PC-3 (cell line): ENCODE measurements around the gene HDLBP. TPM values are rescaled to one million over a fixed set of nuclear protein-coding genes. Genes with fewer than 3 reads are reported as not detected.

Experiments
- ATAC-seq: fragments of 200-7000 bp; cut with Tn5 transposase; 2 replicates; pipeline ENCODE4 v1.9.1; 2020; ENCODE audit warnings: mild to moderate bottlenecking, moderate library complexity
- BruUV-seq: library from RNA; stranded (reverse); fragments of 400-500 nt; replicated peaks from 2 replicates; lab custom pipeline; 2021; lab: Mats Ljungman, UMichigan
- CTCF ChIA-PET: fragments of 300-600 bp; sonication (Branson Sonifier 250); formaldehyde crosslinking; loops from one replicate; lab custom pipeline; 2022; ENCODE audit warnings: antibody characterized with exemption; lab: Charles Lee
- POLR2A ChIA-PET: fragments of 300-600 bp; sonication (Branson Sonifier 250); formaldehyde crosslinking; loops from one replicate; lab custom pipeline; 2022; ENCODE audit warnings: antibody characterized with exemption; ENCODE audit not compliant: unreplicated experiment; lab: Charles Lee
- DNase-seq: peaks from one replicate; pipeline ENCODE4 v3.0.0-alpha.2; 2015
- H2AFZ ChIP-seq: fragments of 300-600 bp; sonication (generic); 2 replicates; pipeline ENCODE4 v1.6.0; 2016; ENCODE audit warnings: antibody characterized with exemption, low read length
- H3F3A ChIP-seq: fragments of 300-600 bp; sonication (generic); one replicate; pipeline ENCODE4 v1.6.0; 2017; ENCODE audit warnings: antibody characterized with exemption, low read length, control low read depth, mild to moderate bottlenecking; ENCODE audit not compliant: unreplicated experiment
- H3K27ac ChIP-seq: fragments of 300-600 bp; sonication (generic); 2 replicates; pipeline ENCODE4 v1.5.1; 2016; ENCODE audit warnings: mild to moderate bottlenecking, low read length
- H3K27me3 ChIP-seq: fragments of 300-600 bp; sonication (generic); 2 replicates; pipeline ENCODE4 v1.6.1; 2016; ENCODE audit warnings: low read length, mixed read lengths
- H3K36me3 ChIP-seq: fragments of 300-600 bp; sonication (generic); 2 replicates; pipeline ENCODE4 v1.6.1; 2016; ENCODE audit warnings: low read depth, mixed run types, low read length, mixed read lengths
- H3K4me1 ChIP-seq: fragments of 300-600 bp; sonication (generic); 2 replicates; pipeline ENCODE4 v1.5.1; 2016; ENCODE audit warnings: low read length; ENCODE audit not compliant: insufficient read depth
- H3K4me2 ChIP-seq: fragments of 300-600 bp; sonication (generic); 2 replicates; pipeline ENCODE4 v1.6.0; 2016; ENCODE audit warnings: low read length
- H3K4me3 ChIP-seq: fragments of 300-600 bp; sonication (generic); 2 replicates; pipeline ENCODE4 v1.5.1; 2016; ENCODE audit warnings: mild to moderate bottlenecking, low read length, mixed read lengths
- H3K79me2 ChIP-seq: fragments of 300-600 bp; sonication (generic); 2 replicates; pipeline ENCODE4 v1.6.1; 2017; ENCODE audit warnings: low read length, mixed read lengths
- H3K9ac ChIP-seq: fragments of 300-600 bp; sonication (generic); 2 replicates; pipeline ENCODE4 v1.6.0; 2016; ENCODE audit warnings: mild to moderate bottlenecking, low read length
- H3K9me2 ChIP-seq: fragments of 300-600 bp; sonication (generic); replicated peaks from 2 replicates; pipeline ENCODE4 v1.6.1; 2016; ENCODE audit warnings: mixed run types, low read length, mixed read lengths
- H3K9me3 ChIP-seq: fragments of 300-600 bp; sonication (generic); 2 replicates; pipeline ENCODE4 v1.6.1; 2016; ENCODE audit warnings: low read length, mixed read lengths
- H4K20me1 ChIP-seq: fragments of 300-600 bp; sonication (generic); 2 replicates; pipeline ENCODE4 v1.6.1; 2016; ENCODE audit warnings: low read length, mixed read lengths
- EZH2 ChIP-seq: fragments of 300-600 bp; sonication (generic); IDR thresholded peaks from one replicate; pipeline ENCODE4 v1.6.1; 2017; ENCODE audit warnings: antibody characterized with exemption, mild to moderate bottlenecking, low read length; ENCODE audit not compliant: unreplicated experiment
- EZH2phosphoT487 ChIP-seq: fragments of 300-600 bp; sonication (generic); IDR thresholded peaks from 2 replicates; pipeline ENCODE4 v1.6.1; 2018; ENCODE audit warnings: mild to moderate bottlenecking, antibody characterized with exemption, low read length, borderline replicate concordance
- intact Hi-C: fragments of 100-400 bp; cut with micrococcal nuclease; formaldehyde crosslinking; loops from 2 replicates; pipeline ENCODE4 v1.9.0; 2023
- total RNA-seq: library from RNA; depleted of rRNA; stranded (reverse); fragments of >200 nt; gene quantifications from 2 replicates; pipeline ENCODE4 v1.2.3, GENCODE V29; 2014
- TF ChIP-seq, protein P1 (sequence below): fragments of 300-600 bp; sonication (generic); conservative IDR thresholded peaks from 2 replicates; pipeline ENCODE4 v1.5.1; 2017; ENCODE audit warnings: antibody characterized with exemption, low read depth, mild to moderate bottlenecking, low read length

HDLBP gene
- total RNA-seq, 1 experiment from 2014 or later, result 410 TPM

- no peaks in the 10 kb centered on the region for H3K9me3 ChIP-seq
- H3K9ac ChIP-seq, result no peak overlapping the region
- H3K4me2 ChIP-seq, result no peak overlapping the region
- H3K4me1 ChIP-seq, result no peaks in the 10 kb centered on the region
- no peaks in the 10 kb centered on the region for H3F3A ChIP-seq
- no peaks in the 10 kb centered on the region for H4K20me1 ChIP-seq
- BruUV-seq, result no TSS peak
- DNase-seq, result no peak
- H3K27ac ChIP-seq, result no peak overlapping the region
- no peaks in the 10 kb centered on the region for H3K79me2 ChIP-seq
- no peak overlapping the region for H2AFZ ChIP-seq
- no peaks in the 10 kb centered on the region for H3K9me2 ChIP-seq
- no peaks in the 10 kb centered on the region for H3K27me3 ChIP-seq
- ChIA-PET CTCF (no interaction called here), POLR2A (no interaction called here)
- H3K36me3 ChIP-seq, result no peaks in the 10 kb centered on the region
- TF ChIP-seq EZH2phosphoT487 (no peak), EZH2 (no peak)
- TF ChIP-seq, protein P1, sequence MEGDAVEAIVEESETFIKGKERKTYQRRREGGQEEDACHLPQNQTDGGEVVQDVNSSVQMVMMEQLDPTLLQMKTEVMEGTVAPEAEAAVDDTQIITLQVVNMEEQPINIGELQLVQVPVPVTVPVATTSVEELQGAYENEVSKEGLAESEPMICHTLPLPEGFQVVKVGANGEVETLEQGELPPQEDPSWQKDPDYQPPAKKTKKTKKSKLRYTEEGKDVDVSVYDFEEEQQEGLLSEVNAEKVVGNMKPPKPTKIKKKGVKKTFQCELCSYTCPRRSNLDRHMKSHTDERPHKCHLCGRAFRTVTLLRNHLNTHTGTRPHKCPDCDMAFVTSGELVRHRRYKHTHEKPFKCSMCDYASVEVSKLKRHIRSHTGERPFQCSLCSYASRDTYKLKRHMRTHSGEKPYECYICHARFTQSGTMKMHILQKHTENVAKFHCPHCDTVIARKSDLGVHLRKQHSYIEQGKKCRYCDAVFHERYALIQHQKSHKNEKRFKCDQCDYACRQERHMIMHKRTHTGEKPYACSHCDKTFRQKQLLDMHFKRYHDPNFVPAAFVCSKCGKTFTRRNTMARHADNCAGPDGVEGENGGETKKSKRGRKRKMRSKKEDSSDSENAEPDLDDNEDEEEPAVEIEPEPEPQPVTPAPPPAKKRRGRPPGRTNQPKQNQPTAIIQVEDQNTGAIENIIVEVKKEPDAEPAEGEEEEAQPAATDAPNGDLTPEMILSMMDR, result no peak
- no peak overlapping the region for H3K4me3 ChIP-seq
- intact Hi-C loops, result no loop called here
- ATAC-seq, result no peak
These were observed 102.4 kb downstream of the HDLBP start for GRCh38 chr2:241213041-241213440.

DNA sequence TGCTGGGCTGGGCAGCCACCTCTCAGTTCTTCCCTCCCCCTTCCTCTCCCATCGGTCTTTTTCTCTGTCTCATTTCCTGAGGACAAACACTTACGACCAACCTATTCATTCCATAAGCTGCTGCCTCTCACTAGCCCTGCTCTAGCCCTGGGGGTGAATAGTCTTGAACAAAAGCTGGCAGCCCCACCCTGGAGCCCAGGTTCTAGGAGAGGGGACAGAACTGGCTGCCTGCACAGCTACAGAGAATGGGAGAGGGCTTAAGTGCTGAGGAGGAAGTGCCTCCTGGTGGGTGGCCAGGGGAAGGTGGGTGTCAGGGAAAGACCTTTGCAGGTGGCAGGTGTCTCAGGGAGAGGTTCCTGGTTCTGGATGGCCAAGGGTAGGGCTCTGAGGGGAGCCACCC lies 104.2 kb downstream of the HDLBP start:
- ChIA-PET CTCF (no interaction called here), POLR2A (no interaction called here)
- no peak overlapping the region for H3K27ac ChIP-seq
- ATAC-seq, result peak; percentile 20; the same call in 1 of the 2 replicates
- no peaks in the 10 kb centered on the region for H3K79me2 ChIP-seq
- no peaks in the 10 kb centered on the region for H3K4me1 ChIP-seq
- TF ChIP-seq, protein P1, result no peak
- no peak for TF ChIP-seq EZH2phosphoT487
- TF ChIP-seq EZH2, result no peak
- H3K4me2 ChIP-seq, result no peak overlapping the region
- H3K9ac ChIP-seq, result no peak overlapping the region
- no peaks in the 10 kb centered on the region for H4K20me1 ChIP-seq
- no peaks in the 10 kb centered on the region for H3K9me2 ChIP-seq
- intact Hi-C loops, result no loop called here
- no peak overlapping the region for H3K4me3 ChIP-seq
- H3K9me3 ChIP-seq, result no peaks in the 10 kb centered on the region
- no peaks in the 10 kb centered on the region for H3K27me3 ChIP-seq
- no peak overlapping the region for H2AFZ ChIP-seq
- no peak for DNase-seq
- no TSS peak for BruUV-seq
- H3F3A ChIP-seq, result no peaks in the 10 kb centered on the region
- no peaks in the 10 kb centered on the region for H3K36me3 ChIP-seq

DNA sequence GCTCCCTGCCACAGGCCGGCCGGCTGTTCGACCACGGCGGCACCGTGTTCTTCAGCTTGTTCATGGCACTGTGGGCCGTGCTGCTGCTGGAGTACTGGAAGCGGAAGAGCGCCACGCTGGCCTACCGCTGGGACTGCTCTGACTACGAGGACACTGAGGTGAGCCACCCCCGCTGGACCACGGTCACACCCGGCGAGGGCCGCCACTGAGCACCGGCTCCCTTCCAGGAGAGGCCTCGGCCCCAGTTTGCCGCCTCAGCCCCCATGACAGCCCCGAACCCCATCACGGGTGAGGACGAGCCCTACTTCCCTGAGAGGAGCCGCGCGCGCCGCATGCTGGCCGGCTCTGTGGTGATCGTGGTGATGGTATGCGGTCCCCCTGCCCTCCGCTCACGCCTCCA lies 106.2 kb downstream of the HDLBP start:
- DNase-seq (no peak), ATAC-seq (no peak)
- ChIA-PET CTCF (no interaction called here), POLR2A (no interaction called here)
- Histone ChIP-seq H3K27me3 (no peaks in the 10 kb centered on the region), H3K79me2 (no peaks in the 10 kb centered on the region), H3K4me2 (no peak overlapping the region), H3F3A (no peaks in the 10 kb centered on the region), H3K4me1 (no peaks in the 10 kb centered on the region), H2AFZ (no peak overlapping the region), H3K27ac (no peak overlapping the region), H3K36me3 (no peaks in the 10 kb centered on the region), H3K9me3 (no peaks in the 10 kb centered on the region), H4K20me1 (no peaks in the 10 kb centered on the region), H3K9ac (no peak overlapping the region), H3K4me3 (no peak overlapping the region), H3K9me2 (no peaks in the 10 kb centered on the region)
- TF ChIP-seq EZH2, result no peak
- TF ChIP-seq, protein P1, result no peak
- no peak for TF ChIP-seq EZH2phosphoT487
- BruUV-seq, result no TSS peak
- intact Hi-C loops, result no loop called here
